AG04450 (cell line): ENCODE results near the gene XRCC2. TPM values are rescaled to one million over a fixed set of nuclear protein-coding genes. Genes with fewer than 3 reads are reported as not detected.
"Not testable (repeated sequence)": the region's sequence is repeated elsewhere in the genome, so short reads cannot be mapped to it uniquely, and the experiment has no call there.

Source experiments
- CTCF ChIA-PET: fragments of 300-600, 350-600 bp; formaldehyde crosslinking; extraction: SDS; loops from one replicate; lab custom pipeline; 2022; ENCODE audit warnings: antibody characterized with exemption, inconsistent platforms; lab: Charles Lee
- POLR2A ChIA-PET: fragments of 350-600 bp; formaldehyde crosslinking; extraction: SDS; loops from one replicate; lab custom pipeline; 2021; ENCODE audit warnings: antibody characterized with exemption, inconsistent platforms; lab: Yijun Ruan, JAX
- DNase-seq: peaks from one replicate; pipeline ENCODE4 v3.0.0-alpha.2; 2011; ENCODE audit warnings: low read depth, low spot score
- H3K27ac ChIP-seq: one replicate; pipeline ENCODE4 v1.5.1; 2012; ENCODE audit warnings: low read depth, low read length, control low read depth
- H3K27me3 ChIP-seq: one replicate; pipeline ENCODE4 v1.6.0; 2012; ENCODE audit warnings: low read length; ENCODE audit not compliant: control insufficient read depth, insufficient read depth
- H3K4me3 ChIP-seq: 2 replicates; pipeline ENCODE4 v1.5.1; 2011; ENCODE audit warnings: mild to moderate bottlenecking, low read depth, low read length, control low read depth
- H3K9me3 ChIP-seq: 2 replicates; pipeline ENCODE4 v1.5.1; 2012; ENCODE audit warnings: low read length; ENCODE audit not compliant: control insufficient read depth, insufficient read depth
- CTCF ChIP-seq: IDR thresholded peaks from 2 replicates; pipeline ENCODE4 v1.5.1; 2011; ENCODE audit warnings: low read depth, low read length, control low read depth, inconsistent platforms
- polyA plus RNA-seq: library from polyadenylated mRNA; depleted of rRNA; stranded (reverse); fragments of >200 nt; gene quantifications from 2 replicates; pipeline ENCODE4 v1.2.3, GENCODE V29; 2011

The XRCC2 gene
- polyA plus RNA-seq, 1 experiment = 1.3 TPM

- H3K9me3 ChIP-seq = no peaks in the 10 kb centered on the region
- H3K27ac ChIP-seq = no peak overlapping the region
- no peaks in the 10 kb centered on the region for H3K27me3 ChIP-seq
- TF ChIP-seq CTCF = no peak
- no peak overlapping the region for H3K4me3 ChIP-seq
- ChIA-PET POLR2A (no interaction called here), CTCF (no interaction called here)
- no peak for DNase-seq
Observed at GRCh38 chr7:152633504-152633903, 42.4 kb downstream of the XRCC2 start.

GRCh38 chr7:152633072-152633471 is 42.9 kb downstream of the XRCC2 start:
- H3K27ac ChIP-seq = no peak overlapping the region
- no peak for DNase-seq
- ChIA-PET POLR2A (no interaction called here), CTCF (no interaction called here)
- no peak overlapping the region for H3K4me3 ChIP-seq
- TF ChIP-seq CTCF = no peak
- no peaks in the 10 kb centered on the region for H3K9me3 ChIP-seq
- H3K27me3 ChIP-seq = no peaks in the 10 kb centered on the region

GRCh38 chr7:152628772-152629171 is 47.2 kb downstream of the XRCC2 start:
- POLR2A ChIA-PET, H3K4me3 ChIP-seq, H3K27me3 ChIP-seq, CTCF ChIA-PET, H3K27ac ChIP-seq, H3K9me3 ChIP-seq, DNase-seq: not testable (repeated sequence)

GRCh38 chr7:152624228-152624627 is 51.7 kb downstream of the XRCC2 start:
- TF ChIP-seq CTCF = no peak
- no peak for DNase-seq
- Histone ChIP-seq H3K27ac (no peak overlapping the region), H3K4me3 (no peak overlapping the region), H3K9me3 (no peaks in the 10 kb centered on the region), H3K27me3 (no peaks in the 10 kb centered on the region)
- CTCF ChIA-PET = no interaction called here
- POLR2A ChIA-PET = no interaction called here

GRCh38 chr7:152621426-152621825 is 54.5 kb downstream of the XRCC2 start:
- POLR2A ChIA-PET = no interaction called here
- no peak for TF ChIP-seq CTCF
- Histone ChIP-seq H3K9me3 (no peaks in the 10 kb centered on the region), H3K4me3 (no peak overlapping the region), H3K27me3 (no peaks in the 10 kb centered on the region), H3K27ac (no peak overlapping the region)
- DNase-seq = no peak
- CTCF ChIA-PET = no interaction called here
